Lower lobe of right lung (tissue), 2 donors: ENCODE data around the gene CCDC30. TPM values are rescaled to one million over a fixed set of nuclear protein-coding genes. Genes with fewer than 3 reads are reported as not detected.

Experiments used
- ATAC-seq, 2 donors: fragments of 200-7000 bp; cut with Tn5 transposase; one replicate each; pipeline ENCODE4 v1.9.1; 2020 to 2022; ENCODE audit warnings: mild to moderate bottlenecking in 2 of 2, moderate library complexity in 2 of 2
- DNase-seq: peaks from one replicate; pipeline ENCODE4 v3.0.0-alpha.2; 2020
- H3K27ac ChIP-seq: fragments of 200-600 bp; one replicate; pipeline ENCODE4 v1.8.0; 2022
- H3K27me3 ChIP-seq: fragments of 200-600 bp; one replicate; pipeline ENCODE4 v1.8.0; 2022; ENCODE audit warnings: low read depth
- H3K36me3 ChIP-seq: fragments of 200-600 bp; one replicate; pipeline ENCODE4 v1.8.0; 2022; ENCODE audit warnings: mild to moderate bottlenecking
- H3K4me1 ChIP-seq: fragments of 200-600 bp; one replicate; pipeline ENCODE4 v1.8.0; 2022
- H3K4me3 ChIP-seq: fragments of 200-600 bp; one replicate; pipeline ENCODE4 v1.8.0; 2022; ENCODE audit warnings: mild to moderate bottlenecking
- H3K9me3 ChIP-seq: fragments of 200-600 bp; one replicate; pipeline ENCODE4 v1.8.0; 2022
- CTCF ChIP-seq: fragments of 200-600 bp; IDR thresholded peaks from one replicate; pipeline ENCODE4 v1.8.0; 2022; ENCODE audit warnings: antibody characterized with exemption, mild to moderate bottlenecking
- intact Hi-C: fragments of 100-400 bp; cut with DNase I; formaldehyde crosslinking; loops from one replicate; pipeline ENCODE4 v1.11.0; 2022
- total RNA-seq: library from RNA; stranded (reverse); fragmentation: NEBNext Ultra II Directional; extraction: Animal tissue kit (Norgen Biotek cat#: 25700); gene quantifications from one replicate; pipeline ENCODE4 v1.2.1, GENCODE V29; 2021
- donor health status: DM: no; HTN: yes; CAD: no; lungs with severe emphysema.

CCDC30 gene
- total RNA-seq, 1 donor from 2014 or later = 10.2 TPM

DNA sequence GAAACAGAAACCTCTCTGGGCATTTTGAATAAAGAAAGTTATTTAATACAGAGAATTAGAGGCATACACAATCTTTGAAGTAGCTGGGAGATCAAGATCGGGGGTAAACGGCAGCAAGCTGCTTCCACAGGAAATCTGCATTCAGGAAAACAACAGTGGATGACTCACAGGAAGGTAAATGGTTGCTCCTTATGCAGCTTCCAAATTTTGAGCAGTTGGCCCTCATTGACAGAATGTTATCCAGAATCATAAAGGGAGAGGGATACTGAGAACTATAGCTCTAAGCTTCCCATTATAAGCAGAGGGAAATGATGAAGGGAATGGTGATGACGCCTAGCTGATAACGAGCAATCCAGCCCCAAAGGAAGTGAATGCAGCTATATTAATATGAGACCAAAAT, 35.8 kb upstream of the CCDC30 start:
- Histone ChIP-seq H3K36me3 (no peaks in the 10 kb centered on the region), H3K27ac (no peak overlapping the region), H3K9me3 (no peaks in the 10 kb centered on the region), H3K4me1 (no peaks in the 10 kb centered on the region), H3K27me3 (no peaks in the 10 kb centered on the region), H3K4me3 (no peak overlapping the region)
- no peak for TF ChIP-seq CTCF
- no peak for ATAC-seq
- intact Hi-C loops = no loop called here
- no peak for DNase-seq

- Histone ChIP-seq H3K4me3 (no peak overlapping the region), H3K9me3 (no peaks in the 10 kb centered on the region), H3K27me3 (no peaks in the 10 kb centered on the region), H3K36me3 (no peaks in the 10 kb centered on the region), H3K27ac (no peak overlapping the region), H3K4me1 (no peaks in the 10 kb centered on the region)
- no peak for TF ChIP-seq CTCF
- DNase-seq (no peak), ATAC-seq (no peak)
- intact Hi-C loops = no loop called here
Measured at GRCh38 chr1:42429603-42430002, 33.5 kb upstream of the CCDC30 start.

DNA sequence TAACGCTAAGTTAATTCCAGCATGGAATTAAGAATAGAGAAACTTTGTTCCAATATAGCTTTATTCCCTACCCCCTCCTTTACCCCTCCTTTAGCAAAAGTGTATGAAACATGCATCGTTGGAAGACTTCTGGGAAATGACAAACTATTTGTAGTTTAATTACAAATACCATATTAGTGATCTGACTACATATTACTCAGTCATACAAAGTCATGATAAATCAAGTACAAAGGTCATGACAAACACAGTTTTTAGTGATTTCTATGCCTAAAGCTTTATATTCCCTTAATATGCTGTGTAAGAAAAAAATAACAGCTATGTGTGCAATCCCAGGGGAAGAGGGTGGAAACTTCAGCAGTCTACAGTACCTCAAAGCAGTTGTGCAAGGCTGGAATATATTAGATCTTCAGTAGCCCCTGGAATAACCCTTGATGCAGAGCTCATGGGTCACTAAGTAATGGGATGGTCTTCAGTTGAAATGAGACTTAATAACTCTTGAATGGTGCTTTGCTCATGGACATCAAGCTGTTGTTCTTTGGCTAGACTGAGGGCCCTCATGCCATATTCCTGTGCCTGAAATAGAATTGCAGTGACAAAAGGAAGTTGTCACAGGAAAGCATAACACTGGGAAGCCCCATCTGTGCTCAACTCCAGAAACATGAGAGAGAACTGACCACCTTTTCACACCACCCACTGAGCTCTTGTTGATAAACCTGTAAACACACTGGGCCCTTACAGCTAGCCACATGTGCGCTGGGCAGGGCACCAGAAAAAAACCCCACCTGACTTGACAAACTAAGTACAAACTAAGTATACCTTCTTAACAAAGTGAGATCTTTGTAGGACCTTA, 32.6 kb upstream of the CCDC30 start:
- H3K9me3 ChIP-seq = no peaks in the 10 kb centered on the region
- no peak for ATAC-seq

DNA sequence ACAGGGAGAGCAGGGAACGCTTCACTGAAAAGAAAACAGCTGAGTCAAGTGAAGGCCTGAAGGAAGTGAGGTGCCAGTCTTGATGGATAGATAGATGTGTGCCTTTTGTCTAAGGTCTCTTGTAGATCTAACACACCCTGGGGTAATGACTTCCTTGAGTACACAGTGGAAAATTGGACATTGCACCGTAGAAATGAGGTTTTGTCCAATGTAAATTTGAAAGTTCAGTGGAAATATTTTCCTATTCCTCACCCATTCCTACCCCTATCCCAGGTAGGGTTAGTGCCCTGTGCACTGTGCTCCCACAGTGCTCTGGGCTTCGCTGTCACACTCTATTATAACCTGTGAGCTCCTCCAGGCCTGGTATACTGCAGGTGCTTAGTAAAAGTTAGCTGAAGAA, 31.6 kb upstream of the CCDC30 start:
- H3K4me1 ChIP-seq = no peaks in the 10 kb centered on the region
- no peak overlapping the region for H3K27ac ChIP-seq
- TF ChIP-seq CTCF = no peak
- H3K9me3 ChIP-seq = no peaks in the 10 kb centered on the region
- H3K4me3 ChIP-seq = no peak overlapping the region
- DNase-seq (no peak), ATAC-seq (no peak)
- no peaks in the 10 kb centered on the region for H3K27me3 ChIP-seq
- H3K36me3 ChIP-seq = no peaks in the 10 kb centered on the region
- intact Hi-C loops = no loop called here

More for the DNA sequence above, 32.6 kb upstream of the CCDC30 start:
- no peaks in the 10 kb centered on the region for H3K27me3 ChIP-seq
- intact Hi-C loops = no loop called here
- H3K27ac ChIP-seq = no peak overlapping the region
- no peaks in the 10 kb centered on the region for H3K4me1 ChIP-seq
- TF ChIP-seq CTCF = no peak
- no peak overlapping the region for H3K4me3 ChIP-seq
- DNase-seq = no peak
- H3K36me3 ChIP-seq = no peaks in the 10 kb centered on the region

DNA sequence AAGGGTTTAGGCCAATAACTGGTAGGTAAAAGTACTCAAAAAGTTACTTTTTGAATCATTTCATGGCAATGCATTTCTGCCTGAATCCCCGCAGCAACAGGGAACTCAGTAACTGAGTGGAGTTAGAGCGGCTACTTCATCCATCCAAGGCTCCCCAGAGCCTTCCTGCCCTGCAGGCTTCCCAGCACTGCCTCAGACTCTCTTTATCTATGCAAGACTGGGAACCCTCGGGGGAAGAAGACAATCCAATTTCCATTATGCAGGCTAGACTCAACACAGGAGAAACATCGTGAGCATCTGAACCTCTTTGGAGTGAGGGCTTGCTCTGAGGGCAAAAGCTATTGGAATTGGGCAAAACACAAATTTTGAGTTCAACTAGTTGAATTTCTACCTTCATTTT, 30.4 kb upstream of the CCDC30 start:
- H3K27ac ChIP-seq = no peak overlapping the region
- TF ChIP-seq CTCF = no peak
- intact Hi-C loops = no loop called here

More for the DNA sequence above, 30.4 kb upstream of the CCDC30 start:
- Histone ChIP-seq H3K36me3 (no peaks in the 10 kb centered on the region), H3K27me3 (no peaks in the 10 kb centered on the region), H3K9me3 (no peaks in the 10 kb centered on the region), H3K4me1 (no peaks in the 10 kb centered on the region), H3K4me3 (no peak overlapping the region)
- DNase-seq (no peak), ATAC-seq (no peak)
